Measurements from ENCODE around the gene FNBP1L.

FNBP1L gene

GRCh38 chr1:93593854-93594602 is 146.1 kb downstream of the FNBP1L start:
- Mint-ChIP-seq H3K27ac (no peak overlapping the region), H3K9me3 (no peaks in the 10 kb centered on the region), H3K4me1 (ENCODE audit: low read depth in 2 of 2) (peaks cover 4% of the 10 kb centered on the region in 2 donors), H3K36me3 (ENCODE audit: insufficient read depth) (no peaks in the 10 kb centered on the region), H3K27me3 (peaks cover 7 to 18% of the 10 kb centered on the region in 2 donors), H3K4me3 (no peak overlapping the region)
- DNase-seq (no peak), ATAC-seq (replicated peaks) (no peak)

- DNase-seq = no peak
- ATAC-seq (replicated peaks) = no peak
- Mint-ChIP-seq H3K4me3 (no peak overlapping the region), H3K9me3 (no peaks in the 10 kb centered on the region), H3K27me3 (peaks cover 7 to 21% of the 10 kb centered on the region in 2 donors), H3K4me1 (ENCODE audit: low read depth in 2 of 2) (peaks cover 4% of the 10 kb centered on the region in 2 donors), H3K36me3 (ENCODE audit: insufficient read depth) (no peaks in the 10 kb centered on the region), H3K27ac (no peak overlapping the region)
Observed at GRCh38 chr1:93594603-93594880, 146.6 kb downstream of the FNBP1L start.

GRCh38 chr1:93595266-93595665 is 147.3 kb downstream of the FNBP1L start:
- ATAC-seq (replicated peaks) = no peak
- H3K4me1 Mint-ChIP-seq (ENCODE audit: low read depth in 2 of 2) = peaks cover 4% of the 10 kb centered on the region in 2 donors

GRCh38 chr1:93595743-93596142 is 147.8 kb downstream of the FNBP1L start:
- no peak overlapping the region for H3K27ac Mint-ChIP-seq
- DNase-seq = no peak

More at GRCh38 chr1:93595266-93595665, 147.3 kb downstream of the FNBP1L start:
- H3K27me3 Mint-ChIP-seq = peaks cover 14 to 21% of the 10 kb centered on the region in 2 donors
- no peak overlapping the region for H3K4me3 Mint-ChIP-seq
- H3K9me3 Mint-ChIP-seq = no peaks in the 10 kb centered on the region
- H3K27ac Mint-ChIP-seq = no peak overlapping the region
- no peaks in the 10 kb centered on the region for H3K36me3 Mint-ChIP-seq (ENCODE audit: insufficient read depth)
- DNase-seq = no peak

GRCh38 chr1:93596329-93597089 is 148.6 kb downstream of the FNBP1L start:
- Mint-ChIP-seq H3K4me3 (no peak overlapping the region), H3K4me1 (ENCODE audit: low read depth in 2 of 2) (peaks cover 4% of the 10 kb centered on the region in 2 donors), H3K9me3 (no peaks in the 10 kb centered on the region), H3K27me3 (peaks cover 16 to 25% of the 10 kb centered on the region in 2 donors), H3K36me3 (ENCODE audit: insufficient read depth) (no peaks in the 10 kb centered on the region), H3K27ac (no peak overlapping the region)
- no peak for ATAC-seq (replicated peaks)
- DNase-seq = no peak

More at GRCh38 chr1:93595743-93596142, 147.8 kb downstream of the FNBP1L start:
- peaks cover 14 to 21% of the 10 kb centered on the region in 2 donors for H3K27me3 Mint-ChIP-seq
- no peaks in the 10 kb centered on the region for H3K9me3 Mint-ChIP-seq
- H3K4me1 Mint-ChIP-seq (ENCODE audit: low read depth in 2 of 2) = peaks cover 4% of the 10 kb centered on the region in 2 donors
- no peaks in the 10 kb centered on the region for H3K36me3 Mint-ChIP-seq (ENCODE audit: insufficient read depth)
- no peak overlapping the region for H3K4me3 Mint-ChIP-seq
- ATAC-seq (replicated peaks) = no peak

GRCh38 chr1:93597709-93598108 is 149.8 kb downstream of the FNBP1L start:
- Mint-ChIP-seq H3K9me3 (no peaks in the 10 kb centered on the region), H3K27ac (no peak overlapping the region), H3K27me3 (peaks cover 19 to 35% of the 10 kb centered on the region in 2 donors), H3K36me3 (ENCODE audit: insufficient read depth) (no peaks in the 10 kb centered on the region), H3K4me1 (ENCODE audit: low read depth in 2 of 2) (no peaks in the 10 kb centered on the region), H3K4me3 (no peak overlapping the region)
- no peak for DNase-seq
- ATAC-seq (replicated peaks) = no peak

- no peak for ATAC-seq (replicated peaks)
- Mint-ChIP-seq H3K9me3 (no peaks in the 10 kb centered on the region), H3K27ac (no peak overlapping the region), H3K27me3 (peaks cover 19 to 35% of the 10 kb centered on the region in 2 donors), H3K4me1 (ENCODE audit: low read depth in 2 of 2) (no peaks in the 10 kb centered on the region), H3K36me3 (ENCODE audit: insufficient read depth) (no peaks in the 10 kb centered on the region), H3K4me3 (no peak overlapping the region)
- no peak for DNase-seq
Observed at GRCh38 chr1:93598396-93598795, 150.5 kb downstream of the FNBP1L start.

GRCh38 chr1:93598861-93599439 is 151.0 kb downstream of the FNBP1L start:
- Mint-ChIP-seq H3K9me3 (no peaks in the 10 kb centered on the region), H3K27me3 (peaks cover 25 to 35% of the 10 kb centered on the region in 2 donors), H3K4me3 (no peak overlapping the region), H3K27ac (no peak overlapping the region), H3K4me1 (ENCODE audit: low read depth in 2 of 2) (no peaks in the 10 kb centered on the region), H3K36me3 (ENCODE audit: insufficient read depth) (no peaks in the 10 kb centered on the region)
- no peak for ATAC-seq (replicated peaks)
- no peak for DNase-seq

- H3K4me1 Mint-ChIP-seq (ENCODE audit: low read depth in 2 of 2) = no peaks in the 10 kb centered on the region
- H3K27ac Mint-ChIP-seq = peak overlapping the region in 1 of 2 donors; percentile 11
- no peak for ATAC-seq (replicated peaks)
- no peak for DNase-seq
- H3K4me3 Mint-ChIP-seq = no peak overlapping the region
- peaks cover 30 to 37% of the 10 kb centered on the region in 2 donors for H3K27me3 Mint-ChIP-seq
- no peaks in the 10 kb centered on the region for H3K9me3 Mint-ChIP-seq
- H3K36me3 Mint-ChIP-seq (ENCODE audit: insufficient read depth) = no peaks in the 10 kb centered on the region
Observed at GRCh38 chr1:93599479-93599878, 151.6 kb downstream of the FNBP1L start.

- Mint-ChIP-seq H3K4me3 (no peak overlapping the region), H3K9me3 (no peaks in the 10 kb centered on the region), H3K4me1 (ENCODE audit: low read depth in 2 of 2) (no peaks in the 10 kb centered on the region), H3K27ac (no peak overlapping the region), H3K36me3 (ENCODE audit: insufficient read depth) (no peaks in the 10 kb centered on the region), H3K27me3 (peaks cover 38 to 49% of the 10 kb centered on the region in 2 donors)
- DNase-seq (no peak), ATAC-seq (replicated peaks) (no peak)
Observed at GRCh38 chr1:93600663-93601062, 152.7 kb downstream of the FNBP1L start.

- H3K9me3 Mint-ChIP-seq = no peaks in the 10 kb centered on the region
- H3K36me3 Mint-ChIP-seq (ENCODE audit: insufficient read depth) = no peaks in the 10 kb centered on the region
- H3K4me1 Mint-ChIP-seq (ENCODE audit: low read depth in 2 of 2) = no peaks in the 10 kb centered on the region
- no peak for DNase-seq
- no peak for ATAC-seq (replicated peaks)
- no peak overlapping the region for H3K4me3 Mint-ChIP-seq
- H3K27ac Mint-ChIP-seq = no peak overlapping the region
- H3K27me3 Mint-ChIP-seq = peaks cover 33 to 59% of the 10 kb centered on the region in 2 donors
Observed at GRCh38 chr1:93601686-93602085, 153.8 kb downstream of the FNBP1L start.

- Mint-ChIP-seq H3K27ac (no peak overlapping the region), H3K9me3 (no peaks in the 10 kb centered on the region), H3K4me1 (ENCODE audit: low read depth in 2 of 2) (no peaks in the 10 kb centered on the region), H3K27me3 (peaks cover 30 to 63% of the 10 kb centered on the region in 2 donors), H3K36me3 (ENCODE audit: insufficient read depth) (no peaks in the 10 kb centered on the region), H3K4me3 (no peak overlapping the region)
- no peak for DNase-seq
- no peak for ATAC-seq (replicated peaks)
Observed at GRCh38 chr1:93602101-93602500, 154.2 kb downstream of the FNBP1L start.

GRCh38 chr1:93603106-93603505 is 155.2 kb downstream of the FNBP1L start:
- peaks cover 3% of the 10 kb centered on the region for H3K36me3 Mint-ChIP-seq (ENCODE audit: insufficient read depth)
- no peaks in the 10 kb centered on the region for H3K4me1 Mint-ChIP-seq (ENCODE audit: low read depth in 2 of 2)
- no peaks in the 10 kb centered on the region for H3K9me3 Mint-ChIP-seq
- no peak overlapping the region for H3K4me3 Mint-ChIP-seq
- ATAC-seq (replicated peaks) (no peak), DNase-seq (no peak)
- H3K27ac Mint-ChIP-seq = no peak overlapping the region
- peaks cover 30 to 65% of the 10 kb centered on the region in 2 donors for H3K27me3 Mint-ChIP-seq

- ATAC-seq (replicated peaks) = no peak
- no peak overlapping the region for H3K4me3 Mint-ChIP-seq
- H3K9me3 Mint-ChIP-seq = no peaks in the 10 kb centered on the region
- no peak overlapping the region for H3K27ac Mint-ChIP-seq
- peaks cover 30 to 65% of the 10 kb centered on the region in 2 donors for H3K27me3 Mint-ChIP-seq
- DNase-seq = no peak
- H3K4me1 Mint-ChIP-seq (ENCODE audit: low read depth in 2 of 2) = no peaks in the 10 kb centered on the region
- peaks cover 3% of the 10 kb centered on the region for H3K36me3 Mint-ChIP-seq (ENCODE audit: insufficient read depth)
Observed at GRCh38 chr1:93603601-93604000, 155.7 kb downstream of the FNBP1L start.

Data from effector memory CD8-positive, alpha-beta T cell (primary cell).